ENCODE measurements around the gene C10orf88.

DNA sequence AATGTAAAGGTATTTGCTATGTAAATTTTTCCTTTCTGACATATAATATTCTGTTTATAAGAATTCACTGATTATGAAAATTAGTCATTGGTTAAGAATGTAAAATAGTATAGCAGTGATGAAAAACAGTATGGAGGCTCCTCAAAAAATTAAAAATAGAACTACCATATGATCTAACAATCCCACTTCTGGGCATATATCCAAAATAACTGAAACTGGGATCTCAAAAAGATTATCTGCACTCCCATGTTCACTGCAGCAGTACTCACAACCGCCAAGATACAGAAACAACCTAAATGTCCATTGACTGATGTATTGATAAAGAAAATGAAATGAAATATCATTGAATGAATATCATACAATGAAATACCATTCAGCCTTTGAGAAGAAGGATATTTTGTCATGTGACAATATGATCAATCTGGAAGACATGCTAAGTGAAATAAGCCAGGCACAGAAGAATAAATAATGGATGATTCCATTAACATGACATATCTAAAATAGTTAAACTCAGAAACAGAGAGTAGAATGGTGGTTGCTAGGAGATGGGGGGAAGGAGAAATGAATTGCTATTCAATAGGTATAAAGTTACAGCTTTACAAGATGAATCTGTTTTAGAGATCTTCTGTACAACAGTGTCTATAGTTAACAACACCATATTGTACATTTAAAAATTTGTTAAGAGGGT lies 14.0 kb downstream of the C10orf88 start:
- TF ChIP-seq, protein P1, sequence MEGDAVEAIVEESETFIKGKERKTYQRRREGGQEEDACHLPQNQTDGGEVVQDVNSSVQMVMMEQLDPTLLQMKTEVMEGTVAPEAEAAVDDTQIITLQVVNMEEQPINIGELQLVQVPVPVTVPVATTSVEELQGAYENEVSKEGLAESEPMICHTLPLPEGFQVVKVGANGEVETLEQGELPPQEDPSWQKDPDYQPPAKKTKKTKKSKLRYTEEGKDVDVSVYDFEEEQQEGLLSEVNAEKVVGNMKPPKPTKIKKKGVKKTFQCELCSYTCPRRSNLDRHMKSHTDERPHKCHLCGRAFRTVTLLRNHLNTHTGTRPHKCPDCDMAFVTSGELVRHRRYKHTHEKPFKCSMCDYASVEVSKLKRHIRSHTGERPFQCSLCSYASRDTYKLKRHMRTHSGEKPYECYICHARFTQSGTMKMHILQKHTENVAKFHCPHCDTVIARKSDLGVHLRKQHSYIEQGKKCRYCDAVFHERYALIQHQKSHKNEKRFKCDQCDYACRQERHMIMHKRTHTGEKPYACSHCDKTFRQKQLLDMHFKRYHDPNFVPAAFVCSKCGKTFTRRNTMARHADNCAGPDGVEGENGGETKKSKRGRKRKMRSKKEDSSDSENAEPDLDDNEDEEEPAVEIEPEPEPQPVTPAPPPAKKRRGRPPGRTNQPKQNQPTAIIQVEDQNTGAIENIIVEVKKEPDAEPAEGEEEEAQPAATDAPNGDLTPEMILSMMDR (IDR thresholded peaks at IDR 0.05) = no peak
- no peak for TF ChIP-seq POLR2A (IDR thresholded peaks at IDR 0.05)

Measured in testis (tissue), 2 donors.